ENCODE measurements around the gene GPR35.

- TF ChIP-seq CTCF (IDR thresholded peaks at IDR 0.05) = no peak
- no peak for TF ChIP-seq EP300 (IDR thresholded peaks at IDR 0.05; ENCODE audit: low read depth)
- no peak for TF ChIP-seq POLR2AphosphoS5 (IDR thresholded peaks at IDR 0.05)
Observed at GRCh38 chr2:240644171-240644651, 18.9 kb downstream of the GPR35 start.
